GM23338 (cell line): ENCODE results near the gene HSPH1. TPM values are rescaled to one million over a fixed set of nuclear protein-coding genes. Genes with fewer than 3 reads are reported as not detected.

Experiments used
- ATAC-seq: fragments of 200-7000 bp; cut with Tn5 transposase; 3 replicates; pipeline ENCODE4 v1.9.1; 2020
- DNase-seq: peaks from one replicate; pipeline ENCODE4 v3.0.0-alpha.2; 2015; ENCODE audit warnings: low spot score
- H2AFZ ChIP-seq: fragments of 200-600 bp; sonication (generic); 2 replicates; pipeline ENCODE4 v1.8.0; 2016; ENCODE audit warnings: antibody characterized with exemption, mild to moderate bottlenecking, moderate library complexity
- H3F3A ChIP-seq: fragments of 200-600 bp; sonication (generic); replicated peaks from 2 replicates; pipeline ENCODE4 v1.8.0; 2017; ENCODE audit warnings: antibody characterized with exemption, mixed run types, low read depth
- H3K27ac ChIP-seq: fragments of 200-600 bp; sonication (generic); 2 replicates; pipeline ENCODE4 v1.6.1; 2016; ENCODE audit warnings: low read depth
- H3K27me3 ChIP-seq: fragments of 200-600 bp; sonication (generic); 2 replicates; pipeline ENCODE4 v1.8.0; 2016; ENCODE audit warnings: mild to moderate bottlenecking, mixed run types, moderate library complexity; ENCODE audit not compliant: insufficient read depth
- H3K36me3 ChIP-seq: fragments of 200-600 bp; sonication (generic); 2 replicates; pipeline ENCODE4 v1.8.0; 2016; ENCODE audit warnings: mild to moderate bottlenecking; ENCODE audit not compliant: insufficient read depth
- H3K4me1 ChIP-seq: fragments of 200-600 bp; sonication (generic); 2 replicates; pipeline ENCODE4 v1.8.0; 2016; ENCODE audit warnings: mild to moderate bottlenecking, moderate library complexity; ENCODE audit not compliant: insufficient read depth
- H3K4me2 ChIP-seq: fragments of 200-600 bp; sonication (generic); 2 replicates; pipeline ENCODE4 v1.7.1; 2017; ENCODE audit warnings: mixed run types
- H3K4me3 ChIP-seq: fragments of 200-600 bp; sonication (generic); 2 replicates; pipeline ENCODE4 v1.6.1; 2016; ENCODE audit warnings: mixed run types
- H3K79me2 ChIP-seq: fragments of 200-600 bp; sonication (generic); replicated peaks from 2 replicates; pipeline ENCODE4 v1.8.0; 2017; ENCODE audit warnings: mild to moderate bottlenecking; ENCODE audit not compliant: insufficient read depth
- H3K9me2 ChIP-seq: fragments of 200-600 bp; sonication (generic); 2 replicates; pipeline ENCODE4 v1.8.0; 2017; ENCODE audit not compliant: insufficient read depth
- H4K20me1 ChIP-seq: fragments of 200-600 bp; sonication (generic); replicated peaks from 2 replicates; pipeline ENCODE4 v1.8.0; 2017; ENCODE audit warnings: mild to moderate bottlenecking; ENCODE audit not compliant: insufficient read depth
- H3K27ac Mint-ChIP-seq: 2 replicates; pipeline ENCODE4 v1.8.0; 2020; ENCODE audit warnings: inconsistent platforms, mild to moderate bottlenecking, moderate library complexity, mixed read lengths
- H3K27me3 Mint-ChIP-seq: 3 replicates; pipeline ENCODE4 v1.8.0; 2022; ENCODE audit warnings: low read depth, mild to moderate bottlenecking, moderate library complexity, mixed read lengths, inconsistent platforms; ENCODE audit not compliant: insufficient read depth, poor library complexity
- H3K36me3 Mint-ChIP-seq: 3 replicates; pipeline ENCODE4 v1.8.0; 2021; ENCODE audit warnings: low read depth, mild to moderate bottlenecking, inconsistent platforms, moderate library complexity, mixed read lengths
- H3K4me1 Mint-ChIP-seq: 3 replicates; pipeline ENCODE4 v1.8.0; 2020; ENCODE audit warnings: mild to moderate bottlenecking, inconsistent platforms, mixed read lengths
- H3K4me3 Mint-ChIP-seq: 3 replicates; pipeline ENCODE4 v1.8.0; 2021; ENCODE audit warnings: moderate library complexity, mild to moderate bottlenecking, inconsistent platforms, mixed read lengths
- H3K9me3 Mint-ChIP-seq: 3 replicates; pipeline ENCODE4 v1.8.0; 2020; ENCODE audit warnings: moderate library complexity, mild to moderate bottlenecking, inconsistent platforms, mixed read lengths
- CREB1 ChIP-seq: fragments of 250-450 bp; sonication (Bioruptor Pico); IDR thresholded peaks from 2 replicates; pipeline ENCODE4 v1.5.0; 2020; ENCODE audit warnings: low read depth, mild to moderate bottlenecking, moderate library complexity
- CTCF ChIP-seq, 2 experiments: fragments of 200-600 bp in 1 of 2; sonication (generic) in 1 of 2; conservative IDR thresholded peaks; 2 replicates each; pipeline versions ENCODE4 v1.5.1 to v1.6.1; 2016 to 2017; ENCODE audit warnings: antibody characterized with exemption in 2 of 2, low read depth in 2 of 2, mild to moderate bottlenecking in 2 of 2, moderate library complexity in 1 of 2
- ETS1 ChIP-seq: IDR thresholded peaks from 2 replicates; pipeline ENCODE4 v1.6.1; 2016; ENCODE audit warnings: antibody characterized with exemption
- EZH2phosphoT487 ChIP-seq: fragments of 200-600 bp; sonication (generic); IDR thresholded peaks from one replicate; pipeline ENCODE4 v1.8.1; 2018; ENCODE audit warnings: antibody characterized with exemption; ENCODE audit not compliant: unreplicated experiment
- NANOG ChIP-seq: IDR thresholded peaks from 2 replicates; pipeline ENCODE4 v1.6.1; 2016; ENCODE audit warnings: antibody characterized with exemption, borderline replicate concordance
- POLR2AphosphoS5 ChIP-seq: IDR thresholded peaks from 2 replicates; pipeline ENCODE4 v1.6.1; 2016; ENCODE audit warnings: antibody characterized with exemption, low read depth
- REST ChIP-seq: IDR thresholded peaks from one replicate; pipeline ENCODE4 v1.6.1; 2018; ENCODE audit warnings: antibody characterized with exemption; ENCODE audit not compliant: unreplicated experiment
- STAT1 ChIP-seq: IDR thresholded peaks from one replicate; pipeline ENCODE4 v1.6.1; 2016; ENCODE audit warnings: antibody characterized with exemption; ENCODE audit not compliant: unreplicated experiment
- ZNF114 ChIP-seq: fragments of 250-450 bp; sonication (Bioruptor Pico); IDR thresholded peaks from 2 replicates; pipeline ENCODE4 v1.5.0; 2020; ENCODE audit warnings: mild to moderate bottlenecking, moderate library complexity
- ZNF331 ChIP-seq: fragments of 250-450 bp; sonication (Bioruptor Pico); IDR thresholded peaks from 2 replicates; pipeline ENCODE4 v1.5.0; 2020; ENCODE audit warnings: low read depth, mild to moderate bottlenecking, moderate library complexity
- ZNF462 ChIP-seq: fragments of 250-450 bp; sonication (Bioruptor Pico); IDR thresholded peaks from 2 replicates; pipeline ENCODE4 v1.5.0; 2020; ENCODE audit warnings: mild to moderate bottlenecking, moderate library complexity
- polyA plus RNA-seq: library from polyadenylated mRNA; unstranded; fragments of >200 nt; fragmentation: Nextera tagmentation; extraction: Ambion mirVana; gene quantifications from 2 replicates; pipeline ENCODE4 v1.2.1, GENCODE V29; 2016
- total RNA-seq: library from RNA; depleted of rRNA; stranded (reverse); fragments of >200 nt; shearing (Covaris generic); gene quantifications from 2 replicates; pipeline ENCODE4 v1.2.3, GENCODE V29; 2014

HSPH1 gene
- total and polyA plus RNA-seq, 2 experiments from 2014 or later: 112 to 147 TPM

DNA sequence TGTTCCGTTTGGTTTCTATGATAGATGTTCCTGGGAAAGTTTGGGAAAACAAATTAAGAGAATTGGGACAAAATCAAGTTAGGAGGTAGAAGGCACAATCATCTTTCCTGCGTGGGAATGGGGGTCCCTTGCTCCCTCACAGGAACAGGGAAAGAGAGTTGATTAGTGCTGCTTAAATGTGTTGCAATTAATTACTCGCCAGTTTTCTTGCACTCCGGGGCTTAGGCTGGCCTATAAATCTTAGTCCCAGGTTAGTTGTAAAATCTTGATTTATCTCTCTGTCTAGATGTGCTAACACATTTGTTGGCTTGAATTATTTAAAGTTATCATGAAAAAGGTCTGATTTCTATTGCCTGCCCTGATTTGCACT is 48.1 kb upstream of the HSPH1 start:
- ATAC-seq (no peak), DNase-seq (no peak)
- Histone ChIP-seq H3K36me3 (no peaks in the 10 kb centered on the region), H3K4me2 (no peak overlapping the region), H2AFZ (peak overlapping the region; percentile 61; the same call in 1 of the 2 replicates), H3K9me2 (no peaks in the 10 kb centered on the region), H3K79me2 (no peaks in the 10 kb centered on the region), H3K4me1 (peaks cover 9% of the 10 kb centered on the region), H3K4me3 (no peak overlapping the region), H4K20me1 (no peaks in the 10 kb centered on the region), H3K27ac (no peak overlapping the region), H3F3A (no peaks in the 10 kb centered on the region), H3K27me3 (no peaks in the 10 kb centered on the region)
- no peak for TF ChIP-seq CREB1 (CRISPR knock-in tag)
- TF ChIP-seq ZNF114 (CRISPR knock-in tag): no peak
- TF ChIP-seq CTCF (conservative IDR thresholded peaks at IDR 0.05; ENCODE audit: low read depth in 2 of 2): no peak
- TF ChIP-seq REST: no peak
- no peak for TF ChIP-seq NANOG
- TF ChIP-seq STAT1: no peak
- TF ChIP-seq ZNF462: no peak
- no peak for TF ChIP-seq EZH2phosphoT487
- no peak for TF ChIP-seq ETS1
- no peak for TF ChIP-seq POLR2AphosphoS5
- TF ChIP-seq ZNF331 (CRISPR knock-in tag): no peak
- Mint-ChIP-seq H3K27me3 (peaks cover 2% of the 10 kb centered on the region), H3K27ac (peak overlapping the region; percentile 47; the same call in 1 of the 2 replicates), H3K36me3 (no peaks in the 10 kb centered on the region), H3K4me3 (no peak overlapping the region), H3K4me1 (peaks cover 39% of the 10 kb centered on the region), H3K9me3 (no peaks in the 10 kb centered on the region; the same call in 2 of the 3 replicates)
